Activated CD4-positive, CD25-positive, alpha-beta regulatory T cell treated with anti-CD3 and anti-CD28 coated beads, Interleukin-2, amount 50 U/mL, for 16 hours (primary cell): ENCODE results near the gene TKT.

ENCODE experiments used
- DNase-seq: peaks from one replicate; pipeline ENCODE4 v3.0.0-alpha.2; 2020; ENCODE audit warnings: low read depth, low spot score

TKT gene

DNA sequence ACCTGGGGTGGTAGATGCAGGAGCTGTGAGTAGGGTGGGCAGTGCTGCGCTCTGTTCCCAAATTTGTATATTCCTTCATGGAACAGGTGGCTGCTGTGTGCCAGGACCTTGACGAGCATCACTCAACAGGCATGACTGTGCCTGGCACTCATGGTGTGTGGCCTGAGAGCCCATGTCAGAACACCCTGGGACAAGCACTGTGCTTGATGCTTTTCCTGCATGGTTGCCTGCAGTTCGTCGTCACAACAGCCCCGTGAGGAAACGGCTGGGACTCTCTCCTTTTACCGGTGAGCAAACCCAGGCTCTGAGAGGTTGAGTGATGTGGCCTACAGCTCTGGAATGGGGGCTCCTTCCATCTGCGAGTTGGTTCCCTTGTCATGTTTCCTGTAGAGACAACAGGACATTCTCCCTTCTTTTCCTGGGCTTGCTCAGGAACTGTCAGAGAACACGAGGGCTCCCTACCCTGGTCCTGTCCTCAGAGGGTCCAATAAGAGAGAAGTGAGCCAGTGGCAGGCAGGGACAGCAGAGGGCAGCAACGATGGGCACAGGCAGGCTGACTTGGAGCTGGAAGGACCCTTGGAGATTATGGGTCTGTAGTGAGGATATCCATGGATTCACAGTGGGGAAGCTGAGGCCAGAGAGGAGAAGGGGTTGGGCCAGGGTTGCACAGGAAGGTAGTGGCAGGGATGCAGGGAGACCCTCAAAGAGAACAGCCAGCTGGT, 57.4 kb downstream of the TKT start:
- no peak for DNase-seq

DNA sequence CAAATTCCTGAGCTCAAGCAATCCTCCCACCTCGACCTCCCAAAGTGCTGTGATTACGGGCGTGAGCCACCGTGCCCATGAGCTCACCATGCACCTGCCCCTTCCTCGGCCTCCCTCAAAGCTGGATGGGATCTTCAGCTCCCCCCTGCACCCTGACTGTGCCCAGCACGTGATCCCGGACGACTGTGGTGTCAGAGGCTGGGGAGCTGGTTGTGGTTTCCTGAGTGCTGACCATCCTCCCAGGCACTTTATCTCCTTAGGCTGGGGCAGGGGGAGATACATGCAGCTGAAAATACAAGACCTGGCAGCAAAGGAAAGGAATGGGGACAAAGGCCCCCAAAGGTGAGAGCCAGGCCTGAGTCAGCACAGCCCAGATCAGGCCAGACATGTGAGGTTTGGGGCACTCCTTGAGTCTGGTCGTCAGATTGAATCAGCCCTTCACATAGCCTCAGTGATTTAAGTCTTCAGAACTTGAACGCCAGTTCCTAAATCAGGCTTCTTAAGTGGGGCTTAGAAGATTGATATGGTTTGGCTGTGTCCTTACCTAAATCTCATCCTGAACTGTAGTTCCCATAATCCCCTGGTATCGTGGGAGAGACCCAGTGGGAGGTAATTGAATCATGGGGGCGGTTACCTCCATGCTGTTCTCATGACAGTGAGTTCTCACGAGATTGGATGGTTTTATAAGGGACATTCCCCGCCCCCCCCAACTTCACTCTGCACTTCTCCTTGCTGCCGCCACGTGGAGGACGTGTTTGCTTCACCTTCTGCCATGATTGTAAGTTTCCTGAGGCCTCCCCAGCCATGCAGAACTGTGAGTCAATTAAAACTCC, 59.0 kb downstream of the TKT start:
- DNase-seq, result no peak

- peak; percentile 23 for DNase-seq
Observed at GRCh38 chr3:53195602-53196574, 59.9 kb downstream of the TKT start.

- no peak for DNase-seq
Observed at GRCh38 chr3:53195066-53195450, 60.8 kb downstream of the TKT start.

GRCh38 chr3:53194210-53195065, 61.4 kb downstream of the TKT start:
- no peak for DNase-seq

- no peak for DNase-seq
Observed at GRCh38 chr3:53193466-53194209, 62.2 kb downstream of the TKT start.

DNA sequence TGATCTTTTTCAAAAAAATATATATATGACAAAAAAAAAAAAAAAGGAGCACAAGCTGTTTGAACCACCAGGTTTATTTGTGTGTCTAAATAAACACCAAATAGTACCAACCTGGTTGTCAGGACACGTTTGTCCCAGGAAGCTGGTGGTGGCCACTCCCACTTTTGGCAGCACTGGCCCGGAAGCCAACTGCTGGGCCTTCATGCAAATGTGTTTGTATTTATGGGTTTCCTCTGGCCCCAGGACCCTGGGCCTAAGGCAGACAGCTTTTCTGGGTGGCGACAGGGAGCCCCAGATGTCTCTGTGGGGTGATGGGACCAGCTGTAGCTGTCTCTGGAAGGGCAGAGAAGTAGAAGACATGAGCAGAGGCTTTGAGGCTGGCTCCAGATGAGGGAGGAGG, 63.2 kb downstream of the TKT start:
- DNase-seq, result no peak

- no peak for DNase-seq
Observed at GRCh38 chr3:53191836-53192480, 63.9 kb downstream of the TKT start.

GRCh38 chr3:53190659-53191058, 65.2 kb downstream of the TKT start:
- DNase-seq, result no peak

DNA sequence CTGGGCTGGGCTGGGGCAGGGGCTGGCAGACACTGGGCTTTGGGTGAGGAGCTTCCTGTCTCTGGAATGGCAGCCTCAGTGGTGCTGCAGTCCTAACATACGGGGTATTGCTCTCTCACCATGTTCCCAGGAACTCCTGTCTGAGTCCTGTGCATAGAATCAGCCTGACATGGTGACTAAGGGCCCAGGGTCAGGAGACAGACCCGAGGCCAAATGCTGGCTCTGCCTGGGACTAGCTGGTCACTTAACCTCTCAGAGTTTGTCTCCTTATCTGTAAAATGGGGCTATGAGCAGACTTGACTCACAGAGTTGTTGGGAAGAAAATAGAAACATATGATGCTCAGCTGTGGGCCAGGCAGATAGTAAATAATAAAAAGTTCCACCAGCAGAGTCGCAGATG, 66.5 kb downstream of the TKT start:
- no peak for DNase-seq

DNA sequence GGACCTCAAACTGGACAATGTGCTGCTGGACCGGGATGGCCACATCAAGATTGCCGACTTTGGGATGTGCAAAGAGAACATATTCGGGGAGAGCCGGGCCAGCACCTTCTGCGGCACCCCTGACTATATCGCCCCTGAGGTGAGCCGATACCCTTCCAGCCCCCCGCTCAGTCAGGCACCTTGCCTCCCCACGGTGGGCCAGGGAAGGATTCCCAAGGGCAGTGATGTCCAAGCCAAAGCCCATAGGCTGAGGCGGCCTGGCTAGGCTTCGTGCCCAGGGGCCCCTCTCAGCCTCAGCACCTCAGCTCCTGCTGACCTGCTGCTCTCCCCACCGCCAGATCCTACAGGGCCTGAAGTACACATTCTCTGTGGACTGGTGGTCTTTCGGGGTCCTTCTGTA, 67.1 kb downstream of the TKT start:
- no peak for DNase-seq

DNA sequence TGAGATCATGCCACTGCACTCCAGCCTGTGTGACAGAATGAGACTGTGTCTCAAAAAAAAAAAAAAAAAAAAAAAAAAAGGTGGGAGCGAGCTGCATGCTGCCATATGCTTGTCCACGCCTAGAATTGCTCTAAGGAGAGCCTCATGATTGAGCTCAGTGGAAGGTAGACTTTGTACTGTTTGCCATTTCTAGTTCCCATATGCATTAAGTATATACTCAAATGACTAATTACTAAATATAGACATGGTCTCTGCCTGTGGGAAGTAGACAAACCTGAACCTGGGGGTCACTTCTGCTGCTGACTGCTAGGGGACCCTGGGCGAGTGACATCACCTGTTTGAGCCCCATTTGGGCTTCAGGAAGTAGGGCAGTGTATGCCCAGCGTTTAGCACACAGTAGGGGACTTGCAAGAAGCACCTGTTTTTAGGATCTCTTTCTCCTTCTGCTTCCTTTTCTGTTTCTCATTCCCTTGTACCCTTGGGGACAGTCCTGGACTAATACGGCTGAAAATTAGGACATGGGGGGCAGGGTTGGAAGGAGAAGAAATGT, 67.6 kb downstream of the TKT start:
- no peak for DNase-seq

DNA sequence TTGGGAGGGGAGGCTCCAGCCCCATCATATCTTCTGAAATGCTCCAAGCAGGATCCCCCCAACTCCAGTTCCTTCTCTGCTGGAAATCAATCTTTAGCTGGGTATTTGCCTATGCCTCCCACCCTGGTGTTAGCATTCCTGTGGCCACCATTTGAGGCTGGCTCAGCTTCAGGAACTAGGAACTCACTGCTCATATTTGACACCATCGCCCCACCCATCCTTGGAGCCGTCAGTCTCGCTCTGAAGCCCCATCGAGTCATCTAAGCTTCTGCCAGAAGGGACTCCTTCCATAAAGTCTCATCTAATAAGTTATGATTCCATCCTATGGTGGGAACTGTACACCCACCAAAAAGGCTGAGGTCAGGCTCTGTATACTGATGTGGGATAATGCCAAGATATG, 68.4 kb downstream of the TKT start:
- DNase-seq, result no peak

- DNase-seq, result no peak
Observed at GRCh38 chr3:53186726-53187125, 69.1 kb downstream of the TKT start.

DNA sequence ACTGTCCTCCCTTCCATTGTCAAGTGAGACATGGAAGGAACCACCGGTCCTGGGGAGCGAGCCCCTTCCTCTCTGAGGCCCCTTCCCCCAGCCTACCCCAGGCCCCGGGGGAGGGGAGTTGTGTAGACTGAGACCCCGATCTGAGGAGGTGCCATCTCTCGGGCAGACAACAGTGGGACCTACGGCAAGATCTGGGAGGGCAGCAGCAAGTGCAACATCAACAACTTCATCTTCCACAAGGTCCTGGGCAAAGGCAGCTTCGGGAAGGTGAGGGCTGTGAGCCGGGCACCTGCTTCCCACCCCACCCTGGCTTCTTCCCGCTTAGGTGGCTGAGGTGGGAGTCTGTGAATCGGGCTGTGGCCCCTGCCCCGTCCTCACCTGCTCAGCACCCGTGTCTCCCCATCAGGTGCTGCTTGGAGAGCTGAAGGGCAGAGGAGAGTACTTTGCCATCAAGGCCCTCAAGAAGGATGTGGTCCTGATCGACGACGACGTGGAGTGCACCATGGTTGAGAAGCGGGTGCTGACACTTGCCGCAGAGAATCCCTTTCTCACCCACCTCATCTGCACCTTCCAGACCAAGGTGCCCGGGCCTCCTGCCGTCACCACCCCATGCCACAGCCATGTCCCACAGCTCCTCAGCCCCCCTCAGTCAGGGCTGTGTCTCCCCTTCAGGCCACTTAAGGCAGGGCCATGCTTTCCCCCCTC, 69.9 kb downstream of the TKT start:
- no peak for DNase-seq

GRCh38 chr3:53184701-53185100, 71.1 kb downstream of the TKT start:
- DNase-seq, result no peak

- DNase-seq, result no peak
Observed at GRCh38 chr3:53183514-53183913, 72.3 kb downstream of the TKT start.

- DNase-seq, result no peak
Observed at GRCh38 chr3:53182764-53183355, 73.0 kb downstream of the TKT start.

GRCh38 chr3:53181528-53181927, 74.3 kb downstream of the TKT start:
- no peak for DNase-seq
